HG03196 (cell line): Measurements from ENCODE around the gene BPIFA1.

ENCODE experiments used
- ATAC-seq: cut with Tn5 transposase; IDR thresholded peaks from one replicate; pipeline ENCODE4 v1.9.1; 2021; ENCODE audit not compliant: unreplicated experiment

BPIFA1 gene

DNA sequence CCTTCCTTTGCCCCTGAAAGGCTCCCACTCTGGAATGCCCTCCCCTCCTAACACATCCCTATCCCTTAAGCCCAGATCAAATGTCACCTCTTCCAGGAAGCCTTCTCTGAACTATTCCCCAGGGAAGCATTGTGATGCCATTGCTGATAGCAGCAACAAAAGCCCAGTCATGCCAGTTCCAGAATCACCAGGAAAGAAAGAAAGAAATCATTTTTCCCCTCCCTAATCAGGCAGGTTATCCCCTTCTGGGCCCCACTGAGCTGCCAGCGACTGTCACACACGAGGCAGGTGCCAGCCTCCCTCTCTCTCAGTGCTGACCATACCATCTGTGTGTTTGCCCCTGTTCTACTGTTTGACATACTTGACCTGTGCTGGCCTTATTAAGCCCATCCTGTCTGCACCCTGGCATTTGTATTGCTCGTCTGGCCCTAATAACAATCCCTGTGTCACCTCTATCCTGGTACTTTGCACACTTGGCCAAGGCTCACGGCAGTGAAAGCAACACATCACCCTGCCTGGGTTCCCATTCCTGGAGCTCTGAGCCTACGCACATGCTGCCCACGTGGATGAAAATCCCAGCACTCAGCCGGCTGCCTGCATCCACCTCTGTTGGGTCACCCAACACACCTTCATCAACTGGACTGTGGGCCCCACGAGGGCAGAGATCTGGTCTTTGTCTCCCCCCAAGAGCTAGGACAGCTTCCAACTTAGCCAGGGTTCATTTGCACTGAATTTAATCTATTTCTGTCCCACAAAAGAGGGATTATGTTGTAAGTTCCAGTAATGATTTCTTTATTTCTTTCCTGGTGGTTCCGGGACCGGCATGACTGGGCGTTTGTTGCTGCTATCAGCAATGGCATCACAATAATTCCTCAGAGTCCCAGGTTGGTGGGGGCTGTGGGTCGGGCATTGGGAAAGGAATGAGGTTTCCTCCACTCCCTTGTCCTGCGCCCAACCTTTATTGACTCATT lies 42.0 kb downstream of the BPIFA1 start:
- no peak for ATAC-seq

DNA sequence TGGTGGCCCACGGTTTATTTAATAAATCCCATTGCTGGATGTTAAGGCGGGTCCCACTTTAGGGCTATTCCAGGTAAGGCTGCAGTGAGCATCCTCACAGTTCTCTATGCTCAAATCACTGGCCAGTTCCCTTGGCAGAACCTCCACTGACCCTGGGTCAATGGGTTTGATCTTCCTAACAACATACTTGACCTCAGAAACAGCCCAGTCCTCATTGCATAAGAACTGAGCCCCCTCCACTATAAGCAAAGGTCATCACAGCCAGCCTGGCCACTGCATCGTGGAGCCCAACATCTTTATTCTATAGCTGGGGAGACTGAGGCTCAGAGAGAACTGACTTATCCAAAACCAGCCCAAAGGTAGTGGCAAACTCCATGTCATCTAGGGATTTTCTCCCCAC lies 42.9 kb downstream of the BPIFA1 start:
- ATAC-seq, result no peak

DNA sequence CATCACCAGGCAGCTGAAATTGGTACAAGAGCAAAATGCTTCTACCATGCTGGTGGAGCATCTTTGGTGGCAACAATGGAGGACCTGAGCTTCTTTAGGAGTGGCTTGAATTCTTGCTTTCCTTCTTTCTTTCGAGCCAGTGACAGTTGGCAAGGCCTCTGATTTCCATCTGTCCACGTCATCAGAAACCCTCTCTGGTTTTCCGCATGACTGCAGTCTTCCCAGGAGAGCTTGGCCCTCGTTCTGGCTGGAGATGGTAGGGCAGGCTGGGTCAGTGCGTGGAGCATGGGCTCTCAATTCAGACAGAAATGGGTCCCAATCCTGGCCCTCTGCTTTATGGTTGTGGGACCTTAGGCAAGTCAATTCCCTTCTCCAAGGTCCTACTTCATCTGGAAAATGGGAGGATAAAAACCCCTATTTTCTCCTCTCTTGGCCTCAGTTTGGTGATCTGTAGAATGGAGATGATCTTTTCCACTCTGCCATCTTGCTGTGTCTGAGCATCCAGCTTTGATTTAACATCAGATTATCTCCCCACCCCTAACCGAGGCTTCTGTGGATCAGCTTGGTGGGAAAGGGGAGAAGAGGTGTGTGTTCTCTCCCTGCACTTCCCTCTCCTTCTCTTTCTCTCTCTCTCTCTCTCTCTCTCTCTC lies 43.6 kb downstream of the BPIFA1 start:
- no peak for ATAC-seq

DNA sequence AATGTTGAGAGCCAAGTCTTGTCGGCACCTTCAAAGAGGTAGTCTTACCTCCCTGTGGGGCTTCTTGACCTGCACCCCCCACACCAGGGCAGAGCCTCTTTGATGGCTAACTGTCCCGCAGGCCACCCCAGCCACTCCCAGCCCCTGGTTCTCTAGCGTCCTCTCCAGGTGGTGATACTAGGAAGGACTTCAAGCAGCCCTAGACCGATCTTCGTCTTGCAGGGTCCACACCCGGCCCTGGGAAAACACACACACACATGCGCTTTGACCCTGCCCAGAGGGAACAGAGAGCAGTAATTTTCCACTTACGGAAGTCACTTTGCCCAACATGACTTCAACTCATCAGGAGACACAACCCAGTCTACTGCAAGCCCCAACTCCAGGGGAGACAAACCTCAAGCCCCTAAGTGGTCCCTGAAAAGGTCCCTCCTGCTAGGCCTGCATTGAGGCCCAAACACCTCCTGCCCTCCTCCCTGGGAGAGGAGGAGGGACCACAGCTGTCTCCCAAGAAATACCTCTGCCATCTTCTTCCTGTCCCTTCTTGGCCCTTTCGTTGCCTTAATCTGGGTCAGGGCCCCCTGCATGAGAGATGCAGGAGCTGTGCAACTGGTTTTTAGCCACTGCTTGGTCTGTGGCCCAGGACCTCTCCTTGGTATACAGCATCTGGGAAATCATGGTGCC lies 44.3 kb downstream of the BPIFA1 start:
- no peak for ATAC-seq

DNA sequence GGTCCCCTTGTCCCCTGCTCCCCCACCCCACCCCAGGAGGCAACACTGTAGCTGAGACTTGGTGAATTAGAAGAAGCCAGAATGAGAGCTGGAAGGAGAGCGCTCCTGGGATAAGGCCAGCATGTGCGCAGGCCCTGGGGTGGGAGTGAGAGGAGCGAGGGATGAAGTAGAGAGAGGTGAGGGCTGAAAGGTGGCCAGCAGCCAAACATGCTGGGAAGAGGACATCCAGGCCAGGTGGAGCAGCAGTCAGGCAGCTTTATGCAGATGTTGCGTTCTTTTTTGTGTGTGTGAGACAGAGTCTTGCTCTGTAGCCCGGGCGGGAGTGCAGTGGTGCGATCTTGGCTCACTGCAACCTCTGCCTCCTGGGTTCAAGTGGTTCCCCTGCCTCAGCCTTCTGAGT lies 45.0 kb downstream of the BPIFA1 start:
- no peak for ATAC-seq

DNA sequence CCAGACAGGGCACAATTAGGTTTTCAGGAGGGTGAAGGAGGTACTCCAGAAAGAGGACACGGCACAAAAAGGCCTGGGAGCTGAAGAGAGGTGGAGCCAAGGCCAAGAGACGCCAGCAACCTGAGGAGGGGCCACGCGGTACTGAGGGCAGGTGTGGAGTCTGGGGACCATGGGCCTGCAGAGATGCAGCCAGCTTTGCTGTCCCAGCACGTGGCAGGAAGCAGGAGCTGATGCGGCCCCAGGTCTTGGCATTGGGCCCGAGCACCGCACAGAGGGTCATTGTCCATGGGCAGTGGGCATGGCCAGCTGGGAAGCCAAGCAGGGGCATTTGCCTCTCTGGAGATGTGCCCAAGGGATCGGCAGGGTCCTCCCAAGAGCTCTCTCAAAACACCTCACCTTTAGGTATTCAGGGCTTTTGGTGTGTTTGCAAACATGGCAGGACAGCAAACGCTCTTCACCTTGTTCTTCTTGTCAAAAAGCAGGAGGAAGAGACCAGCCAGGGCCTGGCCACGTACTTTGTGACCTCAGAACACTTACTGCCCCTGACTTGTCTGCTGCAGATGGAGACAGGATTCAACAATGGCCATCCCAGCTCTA lies 45.9 kb downstream of the BPIFA1 start:
- ATAC-seq, result no peak

DNA sequence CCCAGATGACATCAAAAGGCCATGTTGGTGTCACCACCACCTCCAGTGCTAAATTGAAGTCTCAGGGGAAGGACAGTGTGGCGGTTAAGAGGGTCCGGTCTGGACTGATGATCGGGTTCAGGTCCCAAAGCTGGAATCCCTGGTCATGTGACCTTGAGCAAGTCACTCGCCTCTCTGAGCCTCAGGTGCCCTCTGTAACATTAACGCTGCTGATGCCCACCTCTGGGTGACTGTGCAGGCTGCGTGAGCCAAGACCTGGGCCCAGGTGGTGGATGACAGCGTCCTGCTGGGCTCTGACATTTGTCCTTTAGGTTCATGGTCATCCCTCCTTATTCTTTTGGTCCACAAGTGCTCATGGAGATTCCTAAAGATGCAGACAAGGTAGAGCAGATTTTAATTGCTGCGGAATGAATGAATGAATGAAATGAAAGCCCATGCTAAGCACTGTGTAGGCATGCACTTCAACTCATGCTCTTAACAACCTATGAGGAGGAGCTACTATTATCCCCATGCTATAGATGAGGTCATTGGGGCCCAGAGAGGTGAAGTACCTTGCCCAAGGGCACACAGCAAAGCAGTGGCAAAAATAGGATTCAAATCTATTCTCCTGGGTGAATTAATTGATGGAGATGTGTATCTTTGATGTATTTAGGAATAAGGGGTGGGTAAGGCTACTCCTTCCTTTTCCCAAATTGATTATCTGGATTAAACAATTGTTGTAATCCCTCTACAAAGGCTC lies 46.6 kb downstream of the BPIFA1 start:
- no peak for ATAC-seq

DNA sequence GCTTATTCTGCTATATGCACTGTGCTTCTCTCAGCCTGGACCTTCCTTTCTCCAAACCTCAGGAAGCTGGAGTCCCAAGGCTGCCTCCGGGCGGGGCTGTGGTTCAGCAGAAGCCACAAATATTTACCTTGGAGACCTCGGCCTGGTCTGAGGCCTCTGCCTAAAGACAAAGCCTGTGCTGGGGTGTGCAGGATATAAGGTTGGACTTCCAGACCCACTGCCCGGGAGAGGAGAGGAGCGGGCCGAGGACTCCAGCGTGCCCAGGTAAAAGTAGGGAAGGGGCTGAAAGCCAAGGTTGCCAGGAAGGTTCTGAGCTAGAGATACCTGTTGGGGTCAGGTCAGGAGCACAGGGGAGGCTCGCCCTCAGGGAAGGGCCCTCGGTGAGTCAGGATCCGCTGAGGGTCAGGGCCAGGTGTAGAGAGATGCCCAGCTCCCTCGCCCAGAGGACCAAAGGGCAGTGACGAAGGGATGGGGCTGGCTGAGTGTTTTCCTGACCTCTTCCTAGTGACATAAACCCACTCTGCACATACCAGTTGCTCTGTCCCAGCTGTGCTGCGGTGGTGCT lies 47.3 kb downstream of the BPIFA1 start, which contains the start of gene BPIFB1:
Gene BPIFB1 (plus strand): TSS at position 224 of the 565 bp plus-strand sequence. CDS start 2,860 bp downstream, outside the sequence.
- no peak for ATAC-seq

DNA sequence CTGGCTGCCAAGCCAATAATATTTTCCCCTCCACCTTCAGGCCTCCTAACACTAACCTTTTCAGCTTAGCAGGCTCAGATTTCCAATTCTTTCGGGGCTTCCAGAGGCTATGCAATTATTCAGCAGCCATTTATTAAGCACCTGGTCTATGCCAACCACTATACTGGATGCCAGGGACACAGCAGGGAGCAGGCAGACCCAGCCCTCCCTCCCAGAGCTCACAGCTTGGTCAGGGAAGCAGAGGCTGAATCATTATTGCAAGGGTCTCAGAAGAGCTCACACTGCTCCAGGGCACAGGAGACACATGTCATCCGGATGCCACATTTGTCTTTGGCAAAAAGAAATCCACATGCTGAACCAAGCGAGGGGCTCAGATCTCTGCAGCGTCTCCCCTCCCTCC lies 48.5 kb downstream of the BPIFA1 start:
- ATAC-seq, result no peak

DNA sequence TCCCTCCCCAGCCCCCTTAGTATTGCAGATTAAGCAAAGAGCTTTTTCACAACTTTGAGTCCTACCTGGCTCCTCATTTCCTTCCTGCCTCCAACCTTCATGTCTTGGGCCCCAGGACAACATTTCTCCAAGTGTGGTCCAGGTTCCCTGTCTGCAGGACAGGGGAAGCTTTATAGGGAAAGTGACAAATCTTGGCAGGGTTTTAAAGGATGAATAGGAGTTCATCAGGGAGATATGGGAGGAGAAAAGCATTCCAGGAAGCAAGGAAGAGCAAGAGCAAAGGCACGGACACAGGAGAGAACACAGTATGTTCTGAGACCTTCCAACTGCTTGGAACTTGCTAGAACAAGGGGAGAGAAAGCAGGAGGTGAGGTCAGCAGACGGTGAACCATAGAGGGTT lies 49.1 kb downstream of the BPIFA1 start:
- ATAC-seq, result no peak

DNA sequence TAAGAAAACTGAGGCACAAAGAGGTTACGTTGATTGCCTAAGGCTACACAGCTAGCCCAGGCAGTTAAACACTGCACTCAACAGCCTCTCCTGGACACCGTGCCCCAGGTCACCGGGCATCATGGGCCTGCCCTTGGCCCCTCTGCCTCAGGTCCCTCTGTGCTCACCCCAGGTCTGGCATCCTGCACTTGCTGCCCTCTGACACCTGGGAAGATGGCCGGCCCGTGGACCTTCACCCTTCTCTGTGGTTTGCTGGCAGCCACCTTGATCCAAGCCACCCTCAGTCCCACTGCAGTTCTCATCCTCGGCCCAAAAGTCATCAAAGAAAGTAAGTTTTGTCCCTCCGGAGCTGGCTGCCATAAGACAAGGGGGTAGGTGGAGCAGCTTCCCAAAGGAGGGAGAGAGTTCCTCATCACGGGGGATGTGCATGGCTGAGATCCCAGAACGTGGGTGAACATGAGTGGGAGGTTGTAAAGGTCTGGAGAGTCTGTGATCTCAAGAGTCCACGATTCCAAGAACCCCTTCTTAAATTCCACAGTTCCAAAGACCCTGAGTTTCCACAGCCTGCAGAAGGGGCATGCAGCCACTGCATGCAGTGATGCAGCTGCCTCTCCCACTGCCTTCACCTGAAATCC lies 50.2 kb downstream of the BPIFA1 start:
- ATAC-seq, result no peak

DNA sequence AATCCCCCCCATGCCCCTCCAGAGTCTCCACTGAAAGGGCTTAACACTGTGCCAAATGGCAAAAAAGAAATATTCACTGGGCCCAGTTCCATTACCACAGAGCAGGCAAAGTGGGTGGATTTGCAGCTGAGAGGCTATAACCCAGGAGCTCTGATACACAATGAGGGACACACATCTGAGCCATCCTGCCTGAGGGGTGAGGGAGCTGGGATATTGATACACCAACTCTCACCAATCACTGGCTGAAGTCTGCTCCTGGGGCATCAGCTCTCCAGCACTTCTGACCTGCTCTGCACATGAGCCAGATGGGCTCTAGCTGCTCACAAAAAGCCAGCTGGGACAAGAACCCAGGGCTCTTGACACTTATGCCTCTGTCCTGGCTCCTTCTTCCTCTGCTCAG lies 52.1 kb downstream of the BPIFA1 start:
- ATAC-seq, result no peak

DNA sequence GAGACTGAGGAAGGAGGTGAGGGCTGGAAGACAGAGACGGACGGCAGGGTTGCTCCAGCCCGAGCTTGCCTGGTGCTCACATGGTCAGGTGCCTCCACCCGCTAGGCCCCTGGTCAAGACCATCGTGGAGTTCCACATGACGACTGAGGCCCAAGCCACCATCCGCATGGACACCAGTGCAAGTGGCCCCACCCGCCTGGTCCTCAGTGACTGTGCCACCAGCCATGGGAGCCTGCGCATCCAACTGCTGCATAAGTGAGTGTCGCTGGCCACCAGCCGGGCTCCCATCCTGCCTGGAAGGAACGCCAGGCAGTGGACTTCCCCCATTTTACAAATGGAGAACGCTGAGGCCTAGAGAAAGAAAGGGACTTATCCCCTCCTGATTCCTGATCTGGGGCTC lies 55.1 kb downstream of the BPIFA1 start:
- ATAC-seq, result no peak

DNA sequence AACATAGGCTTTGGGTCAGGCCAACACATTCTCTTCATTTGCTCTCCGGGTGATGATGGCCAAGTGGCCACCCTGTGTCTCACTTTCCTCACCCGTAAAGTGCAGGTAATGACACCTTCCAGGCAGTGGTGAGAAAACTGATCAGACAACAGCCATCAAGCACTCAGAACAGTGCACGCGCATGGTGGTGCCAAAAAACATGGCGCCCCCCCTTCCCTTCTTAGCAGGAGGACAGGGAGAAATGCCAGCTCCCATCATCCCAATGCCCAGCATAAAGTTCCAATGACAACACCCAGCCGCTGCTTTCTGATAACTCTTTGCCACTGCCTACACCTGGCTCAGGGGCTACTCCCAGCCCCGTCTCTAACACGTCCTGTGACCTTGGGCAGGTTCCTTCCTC lies 55.6 kb downstream of the BPIFA1 start:
- no peak for ATAC-seq

DNA sequence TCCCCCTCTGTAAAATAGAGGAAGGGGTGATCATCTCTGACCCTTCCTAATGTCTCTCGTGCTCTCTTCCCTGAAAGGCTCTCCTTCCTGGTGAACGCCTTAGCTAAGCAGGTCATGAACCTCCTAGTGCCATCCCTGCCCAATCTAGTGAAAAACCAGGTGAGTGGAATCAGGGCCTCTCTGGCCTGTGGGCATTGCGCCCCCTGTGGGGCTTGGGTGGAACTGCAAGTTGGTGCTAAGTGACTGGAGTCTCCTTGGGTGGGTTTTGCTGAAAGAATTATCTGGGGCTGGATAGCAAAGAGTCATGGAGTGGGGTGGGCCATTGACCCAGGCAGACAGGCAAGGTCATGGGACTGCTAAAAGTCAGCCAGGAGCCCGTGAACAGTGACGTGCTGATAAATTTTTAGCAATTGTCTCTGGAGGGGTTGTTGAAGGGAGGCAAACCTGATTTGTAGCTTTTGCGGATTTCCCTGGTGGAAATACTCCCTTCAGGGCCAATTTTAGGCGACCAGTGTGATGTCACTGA lies 56.1 kb downstream of the BPIFA1 start:
- ATAC-seq, result no peak
